ENCODE measurements around the gene NEK10.

NEK10 gene

GRCh38 chr3:27278383-27279055, 90.7 kb downstream of the NEK10 start:
- DNase-seq (ENCODE audit: low read depth), result no peak
- TF ChIP-seq, protein P1, sequence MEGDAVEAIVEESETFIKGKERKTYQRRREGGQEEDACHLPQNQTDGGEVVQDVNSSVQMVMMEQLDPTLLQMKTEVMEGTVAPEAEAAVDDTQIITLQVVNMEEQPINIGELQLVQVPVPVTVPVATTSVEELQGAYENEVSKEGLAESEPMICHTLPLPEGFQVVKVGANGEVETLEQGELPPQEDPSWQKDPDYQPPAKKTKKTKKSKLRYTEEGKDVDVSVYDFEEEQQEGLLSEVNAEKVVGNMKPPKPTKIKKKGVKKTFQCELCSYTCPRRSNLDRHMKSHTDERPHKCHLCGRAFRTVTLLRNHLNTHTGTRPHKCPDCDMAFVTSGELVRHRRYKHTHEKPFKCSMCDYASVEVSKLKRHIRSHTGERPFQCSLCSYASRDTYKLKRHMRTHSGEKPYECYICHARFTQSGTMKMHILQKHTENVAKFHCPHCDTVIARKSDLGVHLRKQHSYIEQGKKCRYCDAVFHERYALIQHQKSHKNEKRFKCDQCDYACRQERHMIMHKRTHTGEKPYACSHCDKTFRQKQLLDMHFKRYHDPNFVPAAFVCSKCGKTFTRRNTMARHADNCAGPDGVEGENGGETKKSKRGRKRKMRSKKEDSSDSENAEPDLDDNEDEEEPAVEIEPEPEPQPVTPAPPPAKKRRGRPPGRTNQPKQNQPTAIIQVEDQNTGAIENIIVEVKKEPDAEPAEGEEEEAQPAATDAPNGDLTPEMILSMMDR (IDR thresholded peaks at IDR 0.05; ENCODE audit: insufficient read depth, low read depth, low read length, missing control alignments), result no peak
- no peak overlapping the region for H3K4me3 ChIP-seq (ENCODE audit: low read depth, low read length)

DNA sequence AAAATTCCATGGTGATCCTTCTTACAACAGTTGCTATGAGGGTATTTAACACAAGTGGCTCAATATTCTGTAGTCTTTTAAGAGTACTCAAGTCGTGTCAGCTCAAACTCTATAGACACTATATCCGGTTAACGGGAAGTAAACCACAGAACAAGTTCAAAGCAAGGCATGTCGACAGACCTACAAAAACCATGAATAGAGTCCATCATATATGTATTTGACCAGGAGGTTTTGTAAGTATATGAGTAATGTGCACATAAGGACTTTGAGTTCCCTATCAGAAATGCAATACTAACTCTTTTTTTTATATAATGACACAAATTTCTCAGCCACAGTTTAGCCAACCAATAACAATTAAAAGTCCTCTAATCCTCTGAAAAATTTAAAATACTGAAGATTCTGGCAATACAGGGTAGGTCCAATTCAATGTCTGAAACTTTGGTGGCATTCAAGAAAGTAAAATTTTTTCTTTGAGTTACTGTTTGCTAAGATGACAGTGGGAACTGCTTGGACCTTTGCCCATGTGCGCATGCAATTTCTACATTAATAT, 93.7 kb downstream of the NEK10 start:
- TF ChIP-seq, protein P1 (IDR thresholded peaks at IDR 0.05; ENCODE audit: insufficient read depth, low read depth, low read length, missing control alignments), result no peak
- no peak for DNase-seq (ENCODE audit: low read depth)
- H3K4me3 ChIP-seq (ENCODE audit: low read depth, low read length), result no peak overlapping the region

- DNase-seq (ENCODE audit: low read depth), result no peak
- TF ChIP-seq, protein P1 (IDR thresholded peaks at IDR 0.05; ENCODE audit: insufficient read depth, low read depth, low read length, missing control alignments), result no peak
- H3K4me3 ChIP-seq (ENCODE audit: low read depth, low read length), result no peak overlapping the region
Observed at GRCh38 chr3:27271890-27272289, 97.3 kb downstream of the NEK10 start.

DNA sequence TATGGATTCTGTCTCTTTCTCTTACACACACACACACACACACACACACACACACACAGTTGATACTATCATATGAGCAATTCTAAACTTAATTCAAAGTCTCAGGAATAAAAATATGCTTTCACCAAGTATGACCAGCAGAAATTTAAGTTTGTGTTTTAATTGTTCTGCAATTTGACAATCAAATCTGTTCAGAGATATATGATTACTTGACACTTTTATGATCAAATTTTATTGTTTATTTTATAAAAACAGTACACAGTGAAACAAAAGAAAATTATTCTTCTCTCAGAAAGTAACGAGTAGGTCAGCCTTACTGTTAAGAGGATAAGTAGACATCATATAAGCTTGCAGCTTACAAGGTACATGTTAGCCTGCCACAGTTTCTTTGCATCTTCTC, 114.3 kb downstream of the NEK10 start:
- TF ChIP-seq, protein P1 (IDR thresholded peaks at IDR 0.05; ENCODE audit: insufficient read depth, low read depth, low read length, missing control alignments), result no peak
- no peak overlapping the region for H3K4me3 ChIP-seq (ENCODE audit: low read depth, low read length)
- no peak for DNase-seq (ENCODE audit: low read depth)

DNA sequence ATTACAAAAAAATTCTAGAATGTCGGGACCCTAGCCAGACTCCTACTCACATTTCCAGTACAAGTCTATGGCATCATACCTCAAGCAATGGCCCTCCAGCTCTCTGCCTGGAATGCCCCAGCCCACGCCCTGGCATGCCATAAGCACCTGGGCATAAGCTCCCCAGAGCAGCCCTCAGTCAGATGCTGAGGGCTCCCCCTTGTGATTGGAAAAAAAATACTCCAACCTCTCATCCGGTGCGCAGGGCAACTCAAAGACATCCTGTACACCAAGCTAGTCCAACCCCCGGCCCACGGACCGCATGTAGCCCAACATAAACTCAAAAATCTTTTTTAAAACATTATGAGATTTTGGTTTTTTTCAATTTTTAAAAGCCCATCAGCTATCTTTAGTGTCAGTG, 115.4 kb downstream of the NEK10 start:
- peak; percentile 44 for DNase-seq (ENCODE audit: low read depth)
- TF ChIP-seq, protein P1 (IDR thresholded peaks at IDR 0.05; ENCODE audit: insufficient read depth, low read depth, low read length, missing control alignments), result peak; percentile 36

GRCh38 chr3:27253391-27253790, 115.8 kb downstream of the NEK10 start:
- DNase-seq (ENCODE audit: low read depth), result no peak
- H3K4me3 ChIP-seq (ENCODE audit: low read depth, low read length), result no peak overlapping the region
- TF ChIP-seq, protein P1 (IDR thresholded peaks at IDR 0.05; ENCODE audit: insufficient read depth, low read depth, low read length, missing control alignments), result no peak

More for the DNA sequence above, 115.4 kb downstream of the NEK10 start:
- H3K4me3 ChIP-seq (ENCODE audit: low read depth, low read length), result no peak overlapping the region

DNA sequence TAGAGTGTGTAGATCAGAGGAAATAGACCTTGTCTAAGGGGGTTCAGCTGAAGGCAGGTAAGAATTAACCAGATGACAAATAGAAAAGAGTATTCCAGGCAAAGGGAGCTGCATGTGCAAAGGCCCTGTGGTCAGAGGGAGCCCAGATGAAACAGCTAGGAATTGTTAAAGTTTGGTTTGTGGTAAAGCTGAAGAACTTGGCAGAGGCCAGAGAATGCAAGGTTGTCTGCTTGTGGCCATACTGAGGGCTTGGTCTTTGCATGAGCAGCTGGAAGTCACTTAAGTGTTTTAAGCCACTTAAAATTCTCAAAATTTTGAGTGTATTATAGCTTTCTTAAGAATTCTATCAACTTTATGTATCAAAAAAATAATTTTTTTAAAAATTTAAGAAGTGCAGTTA, 116.5 kb downstream of the NEK10 start:
- TF ChIP-seq, protein P1 (IDR thresholded peaks at IDR 0.05; ENCODE audit: insufficient read depth, low read depth, low read length, missing control alignments), result no peak
- no peak overlapping the region for H3K4me3 ChIP-seq (ENCODE audit: low read depth, low read length)
- no peak for DNase-seq (ENCODE audit: low read depth)

Measured in GM12865 (cell line).